HG03378 (cell line): ENCODE results near the gene ARPIN.
A peak's percentile ranks its signal among the peaks of the same experiment; 100 is the strongest.
"Not testable (repeated sequence)": the region's sequence is repeated elsewhere in the genome, so short reads cannot be mapped to it uniquely, and the experiment has no call there.

ENCODE experiments used
- ATAC-seq: cut with Tn5 transposase; IDR thresholded peaks from one replicate; pipeline ENCODE4 v1.9.1; 2021; ENCODE audit warnings: mild to moderate bottlenecking, moderate library complexity; ENCODE audit not compliant: unreplicated experiment

Gene ARPIN

GRCh38 chr15:89910891-89911626 lies 1.7 kb downstream of the ARPIN start:
- no peak for ATAC-seq

- ATAC-seq: no peak
Measured at GRCh38 chr15:89909611-89910010, 3.1 kb downstream of the ARPIN start.

- no peak for ATAC-seq
Measured at GRCh38 chr15:89908226-89908625, 4.5 kb downstream of the ARPIN start.

- ATAC-seq: no peak
Measured at GRCh38 chr15:89907289-89907688, 5.5 kb downstream of the ARPIN start.

GRCh38 chr15:89905846-89906378 lies 6.8 kb downstream of the ARPIN start:
- no peak for ATAC-seq

- no peak for ATAC-seq
Measured at GRCh38 chr15:89904519-89904918, 8.2 kb downstream of the ARPIN start.

- no peak for ATAC-seq
Measured at GRCh38 chr15:89903858-89904130, 9.0 kb downstream of the ARPIN start.

GRCh38 chr15:89903015-89903857 lies 9.5 kb downstream of the ARPIN start:
- no peak for ATAC-seq

- no peak for ATAC-seq
Measured at GRCh38 chr15:89900849-89901248, 11.9 kb downstream of the ARPIN start.

- ATAC-seq: no peak
Measured at GRCh38 chr15:89899951-89900567, 12.7 kb downstream of the ARPIN start.

- ATAC-seq: no peak
Measured at GRCh38 chr15:89899295-89899945, 13.3 kb downstream of the ARPIN start.

- no peak for ATAC-seq
Measured at GRCh38 chr15:89898614-89899294, 14.0 kb downstream of the ARPIN start.

GRCh38 chr15:89898146-89898545 lies 14.6 kb downstream of the ARPIN start:
- ATAC-seq: no peak

GRCh38 chr15:89893696-89894447 lies 18.9 kb downstream of the ARPIN start, which contains the start of gene AP3S2:
Gene AP3S2, minus strand, starts transcription at chr15:89893994. Its CDS starts 45 bp downstream, at chr15:89893949.
- peak; percentile 90 for ATAC-seq

- ATAC-seq: no peak
Measured at GRCh38 chr15:89893027-89893426, 19.7 kb downstream of the ARPIN start.

- no peak for ATAC-seq
Measured at GRCh38 chr15:89888214-89888804, 24.4 kb downstream of the ARPIN start.

- no peak for ATAC-seq
Measured at GRCh38 chr15:89885611-89886010, 27.1 kb downstream of the ARPIN start.

GRCh38 chr15:89885179-89885578 lies 27.6 kb downstream of the ARPIN start:
- not testable (repeated sequence) for ATAC-seq

GRCh38 chr15:89883518-89883917 lies 29.2 kb downstream of the ARPIN start:
- ATAC-seq: no peak
